SIG-M5 (cell line): ENCODE measurements around the gene STRADA.

ENCODE experiments used
- DNase-seq: peaks from one replicate; lab custom pipeline; 2025; lab: John Stamatoyannopoulos, UW

The STRADA gene

DNA sequence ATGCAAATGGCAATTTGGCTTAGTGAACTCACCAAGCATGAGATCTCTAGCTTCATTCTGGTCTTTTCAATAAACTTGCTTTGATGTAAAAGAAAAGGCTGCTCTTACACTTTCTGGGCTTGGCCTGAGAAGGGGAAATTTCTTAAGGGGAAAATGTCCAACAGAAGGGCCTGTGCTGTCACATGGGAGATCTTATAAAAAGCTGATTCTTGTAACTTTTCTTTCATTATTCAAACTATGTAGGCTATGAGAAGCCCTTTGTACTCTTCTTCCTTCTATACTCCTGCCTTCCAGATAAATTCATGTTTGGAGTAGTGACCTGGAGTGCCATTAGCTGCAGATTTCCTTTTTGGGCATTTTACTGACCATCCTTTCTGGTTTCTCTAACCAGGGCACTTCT lies 58.6 kb downstream of the STRADA start:
- no peak for DNase-seq

DNA sequence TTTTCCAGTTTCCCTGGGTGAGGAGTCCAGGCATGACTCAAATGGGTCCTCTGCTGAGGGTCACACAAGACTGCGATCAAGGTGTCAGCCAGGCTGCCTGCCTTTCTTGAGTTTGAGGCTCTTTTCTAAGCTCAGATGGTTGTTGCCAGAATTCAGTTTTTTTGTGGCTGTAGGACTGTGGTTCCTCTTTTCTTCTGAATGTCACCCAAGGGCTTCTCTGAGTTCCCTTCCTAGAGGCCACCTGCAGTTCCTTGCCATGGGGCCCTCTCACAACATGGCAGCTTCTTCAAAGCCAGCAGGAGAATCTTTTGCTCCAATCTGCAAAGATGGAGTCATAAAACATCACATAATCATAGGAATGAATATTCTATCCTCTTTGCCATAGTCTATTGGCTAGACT lies 59.2 kb downstream of the STRADA start:
- DNase-seq: no peak

DNA sequence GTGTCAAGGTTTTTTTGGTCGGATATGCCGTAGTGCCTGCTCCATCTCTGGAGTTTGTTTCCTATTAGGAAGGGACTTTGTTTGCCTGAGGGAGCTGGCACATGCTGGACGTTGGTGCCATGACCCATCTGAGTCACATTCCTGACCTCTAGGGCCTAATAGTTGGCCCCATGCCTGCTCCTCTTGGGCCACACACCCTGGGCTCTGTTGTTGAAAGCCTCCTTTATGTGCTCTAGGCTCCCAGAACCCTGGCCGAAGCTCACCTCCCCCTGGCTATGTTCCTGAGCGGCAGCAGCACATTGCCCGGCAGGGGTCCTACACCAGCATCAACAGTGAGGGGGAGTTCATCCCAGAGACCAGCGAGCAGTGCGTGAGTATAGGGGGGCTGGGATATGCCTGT lies 60.1 kb downstream of the STRADA start:
- DNase-seq: no peak

DNA sequence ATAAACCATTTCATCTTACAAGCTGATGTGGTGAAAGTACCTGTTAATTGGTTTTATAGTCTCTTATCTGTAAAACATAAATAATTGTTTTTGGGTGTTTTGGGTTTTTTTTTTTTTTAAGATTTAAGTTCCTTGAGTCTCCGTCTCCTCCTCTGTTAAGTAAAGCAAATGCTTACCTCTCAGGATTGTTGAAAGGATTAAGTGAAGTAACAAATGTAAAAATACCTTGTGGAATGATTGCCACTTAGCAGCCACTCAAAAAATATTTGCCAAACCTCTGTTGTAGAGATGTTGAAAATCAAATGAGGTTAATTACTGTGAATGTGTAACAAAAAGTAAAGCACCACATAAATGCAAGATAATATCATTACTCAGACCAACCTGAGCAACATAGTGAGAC lies 60.9 kb downstream of the STRADA start:
- no peak for DNase-seq

DNA sequence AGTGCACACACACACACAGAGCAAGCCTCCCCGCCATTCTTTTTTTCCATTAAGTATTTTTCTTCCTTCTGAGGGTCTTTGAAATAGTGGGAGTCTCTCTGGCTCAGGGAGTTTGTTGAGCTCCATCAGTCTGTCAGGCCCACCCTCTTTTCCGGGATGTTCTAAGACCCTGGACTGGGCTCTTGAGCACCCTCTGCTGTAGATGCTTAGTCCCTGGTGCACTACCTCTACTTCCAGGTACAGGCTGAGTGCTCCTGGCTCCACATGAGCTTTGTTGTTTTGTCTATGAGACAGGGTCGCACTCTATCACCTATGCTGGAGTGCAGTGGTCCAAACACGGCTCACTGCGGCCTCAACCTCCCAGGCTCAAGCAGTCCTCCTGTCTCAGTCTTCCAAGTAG lies 62.4 kb downstream of the STRADA start:
- DNase-seq: no peak

DNA sequence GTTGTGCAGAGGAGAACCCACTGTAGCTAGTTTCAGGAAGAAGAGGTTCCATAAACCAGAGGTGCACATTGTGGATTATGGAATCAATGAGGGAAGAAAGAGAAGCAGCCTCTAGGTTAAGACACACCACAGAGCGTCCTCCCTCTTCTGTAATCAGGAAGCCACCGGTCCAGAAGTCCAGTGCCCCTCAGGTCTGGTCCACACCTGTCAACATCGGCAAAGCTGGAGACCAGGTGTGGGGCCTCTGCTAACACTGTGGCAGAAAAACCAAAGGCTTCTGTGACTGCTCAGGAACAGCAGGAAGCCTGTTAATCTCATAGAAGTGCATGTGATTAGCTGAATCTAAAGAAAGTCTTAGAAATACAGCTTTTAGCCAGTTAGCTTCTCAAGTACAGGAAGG lies 65.0 kb downstream of the STRADA start:
- DNase-seq: no peak

DNA sequence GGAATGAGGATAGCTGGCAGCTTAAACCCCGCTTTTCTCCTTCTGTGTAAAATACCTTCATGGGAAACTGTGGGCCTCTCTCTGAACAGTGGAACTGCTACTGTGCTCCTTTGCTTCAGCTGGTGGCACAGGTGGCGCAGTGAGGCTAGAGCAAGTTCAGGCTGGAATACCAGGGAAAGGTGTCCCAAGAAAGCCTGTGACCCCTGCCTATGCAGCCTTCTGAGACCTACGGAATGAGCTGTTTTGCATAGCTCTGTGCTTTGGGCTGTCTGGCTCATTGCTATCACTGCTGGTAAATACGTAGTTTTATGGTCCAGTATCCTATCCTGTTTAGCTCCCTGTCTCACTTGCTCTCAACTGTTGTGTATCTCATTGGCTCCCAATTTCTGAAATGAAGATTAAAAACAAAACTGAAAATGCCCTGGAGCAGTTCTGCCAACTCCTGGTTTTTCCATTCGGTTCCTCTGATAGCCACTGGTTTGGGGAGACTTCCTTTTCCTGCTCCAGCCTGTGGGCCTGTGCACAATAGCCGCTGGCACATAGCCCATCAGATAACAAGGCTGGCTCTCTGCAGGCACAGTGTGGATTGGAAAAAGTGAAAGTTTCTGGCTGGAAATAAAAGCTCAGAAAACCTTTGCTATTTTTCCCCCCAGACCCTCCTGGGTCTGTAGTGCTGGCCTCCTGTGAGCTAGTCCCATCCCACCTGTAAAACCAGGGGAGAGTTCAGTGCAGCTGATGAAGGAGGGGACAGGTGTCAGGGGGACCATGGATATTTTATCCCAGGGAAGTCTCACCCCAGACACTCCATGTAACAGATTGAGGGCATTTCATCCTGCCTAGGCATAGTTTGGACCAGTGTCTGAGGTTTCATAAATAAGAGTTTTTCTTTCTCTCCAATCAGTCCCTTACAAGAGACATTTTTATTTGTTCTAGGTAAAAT lies 65.7 kb downstream of the STRADA start:
- DNase-seq: no peak

DNA sequence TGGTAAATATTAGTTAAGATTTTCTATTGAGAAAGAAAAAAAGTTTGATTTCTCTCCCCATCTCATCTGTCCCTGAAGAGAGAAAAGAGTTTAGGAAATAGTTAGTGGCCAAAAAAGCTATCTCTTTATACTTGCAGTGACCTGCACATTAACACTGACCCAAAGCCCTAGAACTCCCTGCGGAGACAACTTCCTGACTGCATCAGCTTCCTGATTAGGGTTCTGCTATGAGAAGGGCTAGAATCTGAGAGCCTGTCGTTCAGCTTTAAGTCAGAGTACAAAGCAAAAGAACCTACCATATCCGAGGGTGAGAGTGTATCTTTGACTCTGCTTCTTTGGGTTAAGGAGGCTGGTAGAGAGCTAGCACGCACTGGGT lies 66.4 kb downstream of the STRADA start:
- DNase-seq: no peak

DNA sequence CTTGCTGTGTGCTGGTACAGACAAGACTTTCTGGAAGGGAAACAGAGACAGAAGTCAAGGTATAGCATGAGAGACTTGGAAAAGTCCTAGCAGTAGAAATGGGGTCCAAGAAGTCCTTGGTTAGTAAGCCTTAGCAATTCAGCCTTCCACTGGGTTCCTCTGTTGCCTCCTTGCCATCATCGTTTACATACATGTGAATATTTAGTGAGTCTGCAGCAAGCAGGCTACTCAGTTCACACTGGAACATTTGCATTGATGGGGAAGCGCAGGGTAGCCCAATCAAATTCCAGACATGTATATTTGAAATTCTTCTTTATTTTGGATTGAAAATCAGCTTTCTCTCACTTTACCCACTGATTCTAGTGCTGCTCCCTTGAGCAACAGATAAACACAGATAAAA lies 68.7 kb downstream of the STRADA start:
- no peak for DNase-seq

DNA sequence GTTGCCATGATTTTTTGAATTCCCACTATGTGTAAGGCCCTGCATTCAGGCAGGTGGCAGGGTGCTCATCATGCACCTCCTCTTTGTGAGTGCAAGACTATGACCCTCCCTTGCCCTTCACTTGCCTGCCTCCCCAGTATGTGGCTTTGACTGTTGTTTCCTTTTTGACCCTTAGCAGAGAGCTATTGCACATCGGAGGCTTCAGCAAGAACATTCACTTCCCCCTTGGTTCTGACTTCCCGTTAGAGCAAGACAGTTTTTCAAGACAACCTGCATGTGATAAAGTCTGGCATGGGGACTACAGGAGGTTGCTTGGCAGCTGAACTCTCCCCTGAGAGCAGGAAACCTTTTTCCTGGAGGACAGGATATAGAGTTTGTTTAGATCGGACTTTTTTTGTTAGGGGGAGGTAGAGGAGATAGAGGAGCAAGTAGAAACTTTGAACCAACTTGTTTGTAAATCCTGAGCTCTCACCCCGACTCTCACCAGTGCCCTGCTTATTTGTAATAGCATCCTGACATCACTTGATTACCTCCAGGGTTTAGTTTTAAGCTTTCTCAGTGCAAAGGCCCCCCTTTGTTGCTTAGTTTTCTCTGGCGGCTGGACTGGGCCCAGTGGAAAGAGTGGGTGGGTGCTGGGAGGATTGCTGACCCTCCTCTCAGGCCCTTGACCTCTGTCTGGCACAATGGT lies 75.9 kb downstream of the STRADA start:
- peak; percentile 73 for DNase-seq

DNA sequence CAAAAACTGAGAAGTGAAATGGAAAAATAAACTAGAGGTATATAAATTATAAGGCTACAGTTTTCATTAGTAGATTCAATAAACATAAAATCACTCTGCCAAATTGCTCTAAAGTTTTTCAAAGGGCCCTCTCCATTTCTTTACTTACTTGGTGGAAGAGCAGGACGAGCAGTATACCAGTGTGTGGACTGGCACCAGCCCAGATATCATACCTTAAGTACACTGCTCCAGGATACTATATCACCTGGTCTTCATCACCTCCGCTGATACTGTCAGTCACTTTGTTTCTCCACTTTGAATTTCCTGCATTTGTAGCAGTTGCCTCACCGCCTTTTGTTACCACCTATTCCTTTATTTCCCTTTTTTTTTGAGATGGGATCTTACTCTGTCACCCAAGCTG lies 81.7 kb downstream of the STRADA start:
- DNase-seq: no peak

DNA sequence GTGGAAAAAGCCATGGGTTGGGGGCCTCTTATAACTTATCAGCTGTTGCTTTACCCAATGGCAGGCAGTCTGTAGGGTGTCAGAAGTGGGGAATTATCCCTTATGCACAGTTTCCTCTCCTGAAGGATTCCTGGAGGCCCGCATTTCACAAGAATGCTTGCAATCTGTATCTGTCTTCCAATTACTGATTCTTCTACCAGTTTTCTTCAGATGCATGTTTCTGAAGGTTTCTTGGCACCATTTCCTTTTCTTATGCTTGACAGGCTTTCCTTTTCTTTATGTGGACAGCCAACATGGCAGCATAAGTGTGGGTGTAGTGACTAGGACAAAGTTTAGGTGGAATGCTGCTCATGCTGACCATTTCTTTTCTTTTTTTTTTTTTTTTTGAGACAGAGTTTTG lies 83.2 kb downstream of the STRADA start:
- no peak for DNase-seq

DNA sequence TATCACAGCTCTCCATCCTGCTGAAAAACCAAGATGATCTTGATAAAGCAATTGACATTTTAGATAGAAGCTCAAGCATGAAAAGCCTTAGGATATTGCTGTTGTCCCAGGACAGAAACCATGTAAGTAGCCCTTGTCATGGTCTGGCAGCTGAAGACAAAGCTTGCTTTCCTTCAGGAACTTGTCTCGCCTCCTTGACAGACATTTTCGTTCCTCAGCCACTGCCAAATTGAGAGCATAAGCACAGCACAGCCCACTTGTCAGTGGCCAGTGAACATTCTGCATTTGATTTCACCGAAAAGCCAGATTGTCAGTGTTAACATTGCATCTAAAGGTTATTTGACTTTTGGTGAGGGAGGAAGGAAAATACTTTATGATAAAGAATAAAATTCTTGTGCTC lies 83.8 kb downstream of the STRADA start:
- no peak for DNase-seq

DNA sequence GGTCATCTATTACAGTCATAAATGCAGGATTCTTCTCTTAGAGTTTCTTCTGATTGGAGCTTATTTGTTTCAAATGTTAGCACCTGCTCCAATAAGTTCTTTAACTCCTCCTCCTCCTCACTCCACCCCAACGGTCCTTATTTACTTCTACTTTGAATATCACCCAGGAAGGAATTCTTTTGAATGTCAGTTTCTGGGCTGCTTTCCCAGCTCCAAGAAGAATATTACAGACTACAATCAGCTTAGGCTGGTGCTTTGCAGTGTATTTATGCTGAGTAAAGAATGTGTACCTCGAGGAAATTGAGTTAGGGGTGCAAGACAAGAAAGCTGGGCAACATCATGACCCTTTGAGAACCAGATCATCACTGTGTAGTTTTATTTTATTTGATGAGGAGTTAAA lies 88.5 kb downstream of the STRADA start:
- DNase-seq: no peak
